ENCODE measurements around the gene ADARB2. TPM values are rescaled to one million over a fixed set of nuclear protein-coding genes. Genes with fewer than 3 reads are reported as not detected.

Gene ADARB2
- total RNA-seq, 1 donor from 2014 or later: 1.8 TPM

DNA sequence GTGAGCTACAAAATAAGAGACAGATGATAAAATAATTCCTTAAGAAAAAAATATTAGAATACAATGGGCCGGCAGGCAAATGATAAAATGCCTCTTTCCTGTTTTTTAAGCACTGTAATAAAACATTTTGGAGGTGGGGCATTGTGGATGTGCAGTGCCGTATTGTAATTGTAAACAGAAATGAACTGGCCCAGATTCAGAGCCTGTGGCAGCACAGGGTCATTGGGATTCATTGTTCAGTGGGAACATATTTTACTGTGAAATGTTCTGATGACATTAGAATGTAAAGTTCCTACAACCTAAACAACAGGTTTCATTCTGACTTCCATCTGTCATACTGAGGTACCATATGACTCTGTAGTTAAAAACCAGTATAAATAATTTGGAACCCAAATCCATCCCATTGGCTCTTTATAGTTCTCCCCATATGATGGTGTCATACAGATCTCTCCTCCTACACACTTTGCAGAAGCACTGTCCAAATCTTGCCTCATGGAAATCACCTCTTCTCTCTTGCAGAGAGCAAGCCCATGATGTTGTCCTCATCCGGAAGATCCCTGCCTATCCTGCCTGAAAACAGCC, 416.5 kb downstream of the ADARB2 start:
- H3K4me3 Mint-ChIP-seq: no peak overlapping the region
- peaks cover 3% of the 10 kb centered on the region for H3K9me3 Mint-ChIP-seq
- no peak overlapping the region for H3K27ac Mint-ChIP-seq (ENCODE audit: unreplicated experiment)
- H3K27me3 Mint-ChIP-seq (ENCODE audit: low read depth): peaks cover 10% of the 10 kb centered on the region
- TF ChIP-seq, protein P1, sequence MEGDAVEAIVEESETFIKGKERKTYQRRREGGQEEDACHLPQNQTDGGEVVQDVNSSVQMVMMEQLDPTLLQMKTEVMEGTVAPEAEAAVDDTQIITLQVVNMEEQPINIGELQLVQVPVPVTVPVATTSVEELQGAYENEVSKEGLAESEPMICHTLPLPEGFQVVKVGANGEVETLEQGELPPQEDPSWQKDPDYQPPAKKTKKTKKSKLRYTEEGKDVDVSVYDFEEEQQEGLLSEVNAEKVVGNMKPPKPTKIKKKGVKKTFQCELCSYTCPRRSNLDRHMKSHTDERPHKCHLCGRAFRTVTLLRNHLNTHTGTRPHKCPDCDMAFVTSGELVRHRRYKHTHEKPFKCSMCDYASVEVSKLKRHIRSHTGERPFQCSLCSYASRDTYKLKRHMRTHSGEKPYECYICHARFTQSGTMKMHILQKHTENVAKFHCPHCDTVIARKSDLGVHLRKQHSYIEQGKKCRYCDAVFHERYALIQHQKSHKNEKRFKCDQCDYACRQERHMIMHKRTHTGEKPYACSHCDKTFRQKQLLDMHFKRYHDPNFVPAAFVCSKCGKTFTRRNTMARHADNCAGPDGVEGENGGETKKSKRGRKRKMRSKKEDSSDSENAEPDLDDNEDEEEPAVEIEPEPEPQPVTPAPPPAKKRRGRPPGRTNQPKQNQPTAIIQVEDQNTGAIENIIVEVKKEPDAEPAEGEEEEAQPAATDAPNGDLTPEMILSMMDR (conservative IDR thresholded peaks at IDR 0.05): no peak
- H3K4me1 Mint-ChIP-seq: peaks cover 18% of the 10 kb centered on the region
- no peak for DNase-seq (ENCODE audit: low read depth, low spot score)
- H3K36me3 Mint-ChIP-seq (ENCODE audit: low read depth): no peaks in the 10 kb centered on the region

DNA sequence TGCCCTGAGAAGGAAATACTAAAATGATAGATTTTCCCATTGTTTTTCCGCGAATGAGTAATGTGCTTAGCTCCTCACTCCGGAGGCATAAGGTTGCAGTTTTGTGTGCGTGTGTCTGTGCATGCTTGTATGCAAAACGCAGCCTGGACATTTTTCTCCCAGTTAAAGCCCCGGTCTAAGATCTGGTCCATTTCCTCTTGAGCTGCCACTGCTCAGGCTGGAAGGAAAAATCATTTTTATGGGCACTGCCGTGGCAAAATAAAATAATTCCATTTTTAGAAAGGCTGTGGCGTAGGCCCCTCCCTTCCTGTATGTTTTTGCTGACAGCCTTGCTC, 420.5 kb downstream of the ADARB2 start:
- Mint-ChIP-seq H3K36me3 (ENCODE audit: low read depth) (no peaks in the 10 kb centered on the region), H3K27me3 (ENCODE audit: low read depth) (peaks cover 5% of the 10 kb centered on the region), H3K4me3 (no peak overlapping the region), H3K4me1 (peaks cover 13% of the 10 kb centered on the region), H3K9me3 (no peaks in the 10 kb centered on the region), H3K27ac (ENCODE audit: unreplicated experiment) (no peak overlapping the region)
- TF ChIP-seq, protein P1 (conservative IDR thresholded peaks at IDR 0.05): no peak
- DNase-seq (ENCODE audit: low read depth, low spot score): no peak

DNA sequence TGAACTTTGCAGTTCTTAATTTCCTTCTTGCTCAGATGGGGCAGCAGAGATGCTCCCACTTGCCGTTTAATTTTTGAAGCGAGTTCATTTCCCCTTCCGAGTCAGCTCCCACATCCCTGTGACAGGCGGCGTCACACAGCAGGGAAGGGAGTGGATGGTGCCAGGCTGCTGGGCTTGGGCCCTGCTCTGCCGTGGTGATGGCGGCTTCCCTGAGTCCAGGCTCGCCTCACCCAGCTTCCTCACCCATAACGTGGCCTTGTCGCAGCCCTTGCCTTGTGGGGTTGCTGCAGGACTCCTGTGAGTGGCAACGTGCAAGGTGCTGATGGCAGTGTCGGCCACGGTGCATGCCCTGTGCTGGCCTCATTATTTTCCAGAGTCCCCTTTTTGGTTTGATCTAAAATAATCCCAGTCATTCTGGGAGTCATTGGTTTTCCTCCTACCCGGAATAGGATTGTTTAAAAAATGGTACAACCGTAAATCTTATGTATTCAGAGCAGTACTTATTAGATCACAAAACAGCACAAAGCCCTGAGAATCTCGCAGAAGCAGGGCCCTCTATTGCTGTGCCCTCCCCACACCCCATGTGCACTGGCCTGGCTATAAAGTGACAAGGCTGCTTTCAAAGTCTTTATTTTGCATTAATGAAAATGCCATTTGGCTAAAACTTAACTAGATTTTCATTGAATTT, 421.1 kb downstream of the ADARB2 start:
- peaks cover 13% of the 10 kb centered on the region for H3K4me1 Mint-ChIP-seq
- H3K27ac Mint-ChIP-seq (ENCODE audit: unreplicated experiment): peak overlapping the region; percentile 57
- H3K27me3 Mint-ChIP-seq (ENCODE audit: low read depth): peaks cover 2% of the 10 kb centered on the region
- DNase-seq (ENCODE audit: low read depth, low spot score): no peak
- H3K9me3 Mint-ChIP-seq: no peaks in the 10 kb centered on the region
- H3K36me3 Mint-ChIP-seq (ENCODE audit: low read depth): no peaks in the 10 kb centered on the region
- TF ChIP-seq, protein P1 (conservative IDR thresholded peaks at IDR 0.05): no peak
- no peak overlapping the region for H3K4me3 Mint-ChIP-seq

DNA sequence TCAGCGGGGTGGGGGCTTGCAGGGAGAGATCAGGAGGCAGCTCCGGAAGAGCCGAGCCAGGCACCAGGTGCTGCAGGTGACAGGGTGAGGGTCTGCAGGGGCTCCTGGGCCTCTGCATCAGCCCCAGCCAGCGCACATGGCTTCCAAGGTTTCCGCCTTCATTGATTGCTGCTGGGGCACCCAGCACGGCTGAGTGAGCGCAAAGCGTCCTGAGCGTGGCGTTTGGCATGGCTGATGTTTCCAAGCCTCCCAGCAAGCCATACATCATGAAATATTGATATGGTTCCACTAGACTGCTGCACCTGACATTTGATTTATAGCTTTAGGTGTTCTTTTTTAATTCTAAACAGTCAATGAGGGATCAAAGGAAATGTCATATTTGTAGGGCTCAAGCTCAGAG, 422.1 kb downstream of the ADARB2 start:
- no peak overlapping the region for H3K27ac Mint-ChIP-seq (ENCODE audit: unreplicated experiment)

DNA sequence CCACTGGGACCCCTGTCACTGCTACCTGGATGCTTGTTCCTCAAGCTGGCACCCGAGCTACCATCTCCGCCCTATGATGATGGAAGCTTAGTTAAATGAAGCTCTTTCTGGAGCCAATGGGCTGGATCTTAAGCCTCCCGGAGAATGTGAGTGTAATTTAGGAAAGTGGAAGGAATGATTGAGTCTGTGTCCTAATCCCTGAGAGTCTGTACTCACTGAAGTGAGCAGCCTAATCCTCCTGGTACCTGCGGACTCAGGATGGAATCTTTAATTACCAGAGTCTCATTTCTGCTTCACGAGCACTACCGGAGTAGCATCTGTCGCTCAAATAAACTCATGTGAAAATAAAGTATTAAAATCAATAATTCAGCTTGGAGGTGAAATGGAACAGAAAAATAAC, 425.6 kb downstream of the ADARB2 start:
- TF ChIP-seq, protein P1 (conservative IDR thresholded peaks at IDR 0.05): no peak
- H3K27me3 Mint-ChIP-seq (ENCODE audit: low read depth): no peaks in the 10 kb centered on the region
- no peak overlapping the region for H3K27ac Mint-ChIP-seq (ENCODE audit: unreplicated experiment)
- H3K4me1 Mint-ChIP-seq: peaks cover 19% of the 10 kb centered on the region
- peaks cover 3% of the 10 kb centered on the region for H3K9me3 Mint-ChIP-seq
- H3K36me3 Mint-ChIP-seq (ENCODE audit: low read depth): peaks cover 3% of the 10 kb centered on the region
- DNase-seq (ENCODE audit: low read depth, low spot score): no peak
- no peak overlapping the region for H3K4me3 Mint-ChIP-seq

More for the DNA sequence above, 422.1 kb downstream of the ADARB2 start:
- no peak for DNase-seq (ENCODE audit: low read depth, low spot score)
- Mint-ChIP-seq H3K9me3 (no peaks in the 10 kb centered on the region), H3K36me3 (ENCODE audit: low read depth) (no peaks in the 10 kb centered on the region), H3K27me3 (ENCODE audit: low read depth) (no peaks in the 10 kb centered on the region), H3K4me3 (no peak overlapping the region), H3K4me1 (peaks cover 19% of the 10 kb centered on the region)
- TF ChIP-seq, protein P1 (conservative IDR thresholded peaks at IDR 0.05): no peak
